Measurements from ENCODE around the gene KRTAP10-3.

GRCh38 chr21:44544566-44544965 lies 14.0 kb downstream of the KRTAP10-3 start:
- TF ChIP-seq GATA2 (IDR thresholded peaks at IDR 0.05; ENCODE audit: low read depth, low read length) (no peak), GATA3 (IDR thresholded peaks at IDR 0.05; ENCODE audit: low read depth, low read length) (no peak)
